Measurements from ENCODE around the gene HCST.

- TF ChIP-seq CTCF (IDR thresholded peaks at IDR 0.05), result no peak
- TF ChIP-seq POLR2A (IDR thresholded peaks at IDR 0.05), result no peak
- no peak for TF ChIP-seq POLR2AphosphoS5 (IDR thresholded peaks at IDR 0.05)
- no peak for TF ChIP-seq EP300 (IDR thresholded peaks at IDR 0.05)
Measured at GRCh38 chr19:35890113-35890650, 12.1 kb upstream of the HCST start.
